ENCODE data around the gene MAP7. TPM values are rescaled to one million over a fixed set of nuclear protein-coding genes. Genes with fewer than 3 reads are reported as not detected.

MAP7 gene
- total and polyA plus RNA-seq, 9 of the 15 experiments (the other 6 are each of a cell fraction or from before 2014, with no cell fraction given), result 0.76 to 7.7 (median 3.9) TPM

DNA sequence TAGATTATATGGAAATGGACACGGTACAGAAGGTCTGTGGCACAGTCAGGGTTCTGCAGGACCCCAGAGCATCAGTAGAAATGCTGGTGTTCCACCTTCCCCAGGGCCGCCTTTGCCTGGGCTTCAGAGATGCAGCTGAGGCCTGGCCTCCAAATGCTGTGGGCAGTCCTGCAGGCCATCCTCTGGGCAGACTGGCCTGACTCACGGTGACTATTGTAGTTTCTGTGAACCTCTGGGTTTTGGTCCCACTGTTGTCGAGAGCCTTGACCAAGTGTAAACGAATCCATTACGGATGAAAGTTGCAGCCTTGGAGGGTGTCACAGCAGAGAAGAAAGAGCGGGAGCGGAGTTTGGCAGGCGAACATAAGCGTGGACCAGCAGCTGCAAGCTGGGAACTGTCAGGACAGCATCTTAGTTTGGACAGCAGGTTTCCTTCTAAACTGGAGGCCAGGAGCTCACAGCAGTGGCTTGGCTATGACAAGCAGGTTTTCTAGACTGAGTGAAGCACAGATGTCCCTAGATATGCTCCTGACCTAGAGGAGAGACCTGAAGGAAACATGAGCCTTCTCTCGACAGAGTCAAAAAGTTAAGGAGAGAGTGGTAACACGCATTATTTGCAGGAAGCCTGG is 214.4 kb downstream of the MAP7 start (continued):
- TF ChIP-seq, protein P1, sequence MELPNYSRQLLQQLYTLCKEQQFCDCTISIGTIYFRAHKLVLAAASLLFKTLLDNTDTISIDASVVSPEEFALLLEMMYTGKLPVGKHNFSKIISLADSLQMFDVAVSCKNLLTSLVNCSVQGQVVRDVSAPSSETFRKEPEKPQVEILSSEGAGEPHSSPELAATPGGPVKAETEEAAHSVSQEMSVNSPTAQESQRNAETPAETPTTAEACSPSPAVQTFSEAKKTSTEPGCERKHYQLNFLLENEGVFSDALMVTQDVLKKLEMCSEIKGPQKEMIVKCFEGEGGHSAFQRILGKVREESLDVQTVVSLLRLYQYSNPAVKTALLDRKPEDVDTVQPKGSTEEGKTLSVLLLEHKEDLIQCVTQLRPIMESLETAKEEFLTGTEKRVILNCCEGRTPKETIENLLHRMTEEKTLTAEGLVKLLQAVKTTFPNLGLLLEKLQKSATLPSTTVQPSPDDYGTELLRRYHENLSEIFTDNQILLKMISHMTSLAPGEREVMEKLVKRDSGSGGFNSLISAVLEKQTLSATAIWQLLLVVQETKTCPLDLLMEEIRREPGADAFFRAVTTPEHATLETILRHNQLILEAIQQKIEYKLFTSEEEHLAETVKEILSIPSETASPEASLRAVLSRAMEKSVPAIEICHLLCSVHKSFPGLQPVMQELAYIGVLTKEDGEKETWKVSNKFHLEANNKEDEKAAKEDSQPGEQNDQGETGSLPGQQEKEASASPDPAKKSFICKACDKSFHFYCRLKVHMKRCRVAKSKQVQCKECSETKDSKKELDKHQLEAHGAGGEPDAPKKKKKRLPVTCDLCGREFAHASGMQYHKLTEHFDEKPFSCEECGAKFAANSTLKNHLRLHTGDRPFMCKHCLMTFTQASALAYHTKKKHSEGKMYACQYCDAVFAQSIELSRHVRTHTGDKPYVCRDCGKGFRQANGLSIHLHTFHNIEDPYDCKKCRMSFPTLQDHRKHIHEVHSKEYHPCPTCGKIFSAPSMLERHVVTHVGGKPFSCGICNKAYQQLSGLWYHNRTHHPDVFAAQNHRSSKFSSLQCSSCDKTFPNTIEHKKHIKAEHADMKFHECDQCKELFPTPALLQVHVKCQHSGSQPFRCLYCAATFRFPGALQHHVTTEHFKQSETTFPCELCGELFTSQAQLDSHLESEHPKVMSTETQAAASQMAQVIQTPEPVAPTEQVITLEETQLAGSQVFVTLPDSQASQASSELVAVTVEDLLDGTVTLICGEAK (IDR thresholded peaks at IDR 0.05), result no peak
- TF ChIP-seq, protein P1 (CRISPR knock-in tag; IDR thresholded peaks at IDR 0.05), result no peak
- TF ChIP-seq ZHX1 (conservative IDR thresholded peaks at IDR 0.05; ENCODE audit: low read length), result no peak
- TF ChIP-seq EZH2 (IDR thresholded peaks at IDR 0.05; ENCODE audit: borderline replicate concordance, low read depth, low read length), result no peak
- 0 out of 2 replicates have a peak, but pooled peaks have one; percentile 45 for TF ChIP-seq PYGO2 (tag; IDR thresholded peaks at IDR 0.05)
- TF ChIP-seq PURB (CRISPR knock-in tag; IDR thresholded peaks at IDR 0.05; ENCODE audit: low read depth), result no peak
- no peak for TF ChIP-seq JUNB (CRISPR knock-in tag; conservative IDR thresholded peaks at IDR 0.05)
- peak; percentile 57 for TF ChIP-seq MAFG (tag; conservative IDR thresholded peaks at IDR 0.05)
- TF ChIP-seq GATA2 (CRISPR knock-in tag; IDR thresholded peaks at IDR 0.05), result peak; percentile 31; the same call in 1 of the 2 replicates
- no peak for TF ChIP-seq FOXA1 (IDR thresholded peaks at IDR 0.05; ENCODE audit: borderline replicate concordance)
- no peak for TF ChIP-seq ATF1 (CRISPR knock-in tag; IDR thresholded peaks at IDR 0.05)
- 0 out of 2 replicates have a peak, but pooled peaks have one; percentile 11 for TF ChIP-seq ATF1 (tag; IDR thresholded peaks at IDR 0.05)
- TF ChIP-seq SNIP1 (IDR thresholded peaks at IDR 0.05; ENCODE audit: low read depth), result no peak
- TF ChIP-seq E2F1 (CRISPR knock-in tag; IDR thresholded peaks at IDR 0.05), result no peak
- no peak for TF ChIP-seq SAP30 (IDR thresholded peaks at IDR 0.05; ENCODE audit: borderline replicate concordance, insufficient read depth, low read depth, low read length, poor library complexity, severe bottlenecking)
- no peak for TF ChIP-seq PPARD (CRISPR knock-in tag; IDR thresholded peaks at IDR 0.05)
